Activated CD8-positive, alpha-beta memory T cell treated with anti-CD3 and anti-CD28 coated beads for 24 hours (primary cell): Measurements from ENCODE around the gene ITGA2B.
"Not testable (repeated sequence)": the region's sequence is repeated elsewhere in the genome, so short reads cannot be mapped to it uniquely, and the experiment has no call there.

Experiments used
- DNase-seq: peaks from one replicate; pipeline ENCODE4 v3.0.0-alpha.2; 2020

ITGA2B gene

DNA sequence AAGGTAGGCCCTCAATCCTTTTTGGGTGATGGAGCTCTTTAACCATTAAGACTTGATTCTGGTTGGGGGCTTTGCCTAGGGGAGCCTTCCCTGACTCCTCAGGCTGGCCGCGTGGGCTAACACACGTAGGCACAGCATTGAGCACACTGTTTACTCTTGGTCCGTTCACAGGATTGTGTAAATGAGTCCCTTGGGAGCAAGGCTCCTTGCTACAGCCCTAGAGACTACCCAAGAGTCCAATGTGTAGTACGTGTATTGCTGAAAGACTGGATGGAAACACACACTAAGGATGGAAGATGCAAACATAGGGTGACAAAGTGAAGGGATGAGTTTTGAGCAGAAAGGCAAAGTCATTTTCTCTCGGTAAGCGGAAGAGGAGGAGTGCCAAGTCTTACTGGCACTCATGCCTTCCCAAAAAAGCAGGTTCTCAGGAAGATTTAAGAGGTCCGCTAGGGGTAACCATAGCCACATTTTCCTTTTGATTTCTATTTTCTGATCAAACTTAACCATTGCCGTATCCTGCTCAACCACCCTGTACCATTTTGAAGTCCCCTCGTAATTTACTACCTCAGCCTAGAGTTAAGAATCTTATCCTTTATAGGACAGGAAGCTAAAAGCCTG is 911 bp upstream of the ITGA2B start:
- no peak for DNase-seq

DNA sequence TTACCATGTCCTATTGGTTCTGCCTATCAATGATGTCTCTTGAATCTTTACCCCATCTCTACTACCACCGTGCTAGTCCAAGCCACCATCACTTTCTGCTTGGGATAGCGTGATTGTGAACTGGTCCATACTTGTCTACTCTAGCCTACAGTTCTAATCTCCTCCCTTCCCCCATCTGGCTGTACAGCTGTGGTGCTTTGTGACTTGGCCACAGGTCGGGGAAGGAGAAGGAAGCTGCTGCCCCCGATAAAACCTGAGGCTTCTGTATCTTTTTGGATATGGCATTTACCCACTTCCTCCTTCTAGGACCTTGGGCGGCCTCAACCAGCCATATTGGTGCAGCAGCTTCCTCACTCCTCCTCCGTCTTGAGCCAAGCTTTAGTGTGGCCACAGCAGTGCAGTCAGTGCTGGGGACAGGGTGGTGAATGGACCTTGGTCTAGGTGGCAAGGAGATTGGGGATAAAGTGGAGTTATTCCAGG is 314 bp upstream of the ITGA2B start:
- DNase-seq = no peak

DNA sequence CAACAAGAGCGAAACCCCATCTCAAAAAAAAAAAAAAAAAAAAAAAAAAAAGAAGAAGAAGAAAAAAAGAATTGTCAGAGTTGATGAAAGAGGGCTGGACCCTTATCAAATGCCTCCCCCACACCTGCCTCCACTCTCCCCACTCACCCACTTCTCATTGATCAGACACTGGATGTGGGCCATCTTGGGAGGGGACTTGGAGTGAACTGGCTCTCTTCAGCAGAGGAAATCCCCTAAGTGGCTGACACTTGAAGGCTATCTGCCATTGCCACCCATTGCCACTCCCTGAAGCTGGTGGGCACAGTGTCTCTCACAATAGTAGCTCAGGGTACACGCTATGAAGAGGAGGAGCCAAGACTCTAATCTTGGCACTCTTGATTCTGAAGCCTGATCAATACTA is 1.6 kb downstream of the ITGA2B start:
- DNase-seq = no peak

DNA sequence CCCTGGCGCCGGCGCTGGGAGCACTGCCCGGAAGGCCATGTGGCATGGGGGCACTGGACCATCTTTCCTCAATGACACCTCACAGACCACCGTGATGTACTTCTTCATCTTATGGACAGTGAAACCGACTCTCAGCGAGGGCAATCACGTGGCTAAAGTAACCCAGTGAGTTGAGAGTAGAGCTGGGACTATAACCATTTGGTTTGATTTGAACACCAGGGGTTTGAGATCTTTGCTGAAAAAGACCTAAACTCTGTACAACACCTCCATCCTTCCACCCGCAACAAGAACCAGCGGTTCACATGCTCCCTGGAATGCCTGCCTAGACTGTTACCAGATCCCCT is 3.3 kb downstream of the ITGA2B start:
- DNase-seq = no peak

- peak; percentile 90 for DNase-seq
Measured at GRCh38 chr17:44385287-44386181, 3.9 kb downstream of the ITGA2B start.

DNA sequence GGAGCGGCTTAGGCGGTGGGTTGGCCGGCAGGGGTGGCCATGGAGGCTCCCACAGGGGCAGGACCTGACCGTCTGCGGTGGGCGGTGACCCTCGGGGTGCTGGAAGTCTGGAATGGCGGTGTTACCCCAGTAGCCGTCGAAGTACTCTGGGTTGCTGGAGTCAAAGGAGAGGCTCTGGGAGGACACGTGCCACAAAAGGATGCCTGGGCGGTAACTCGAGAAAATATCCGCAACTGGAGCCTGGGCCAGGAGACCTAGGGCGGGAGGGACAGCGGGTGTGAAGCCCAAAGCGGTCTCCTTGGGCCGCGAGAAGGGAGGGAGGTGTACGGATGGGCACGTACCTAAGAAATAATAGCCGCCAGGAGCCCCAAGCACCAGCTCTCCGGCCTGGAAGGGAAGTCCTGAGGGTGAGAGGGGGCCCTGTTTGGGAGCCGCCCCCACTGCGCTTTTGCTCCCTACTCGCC is 4.6 kb downstream of the ITGA2B start:
- DNase-seq = no peak

DNA sequence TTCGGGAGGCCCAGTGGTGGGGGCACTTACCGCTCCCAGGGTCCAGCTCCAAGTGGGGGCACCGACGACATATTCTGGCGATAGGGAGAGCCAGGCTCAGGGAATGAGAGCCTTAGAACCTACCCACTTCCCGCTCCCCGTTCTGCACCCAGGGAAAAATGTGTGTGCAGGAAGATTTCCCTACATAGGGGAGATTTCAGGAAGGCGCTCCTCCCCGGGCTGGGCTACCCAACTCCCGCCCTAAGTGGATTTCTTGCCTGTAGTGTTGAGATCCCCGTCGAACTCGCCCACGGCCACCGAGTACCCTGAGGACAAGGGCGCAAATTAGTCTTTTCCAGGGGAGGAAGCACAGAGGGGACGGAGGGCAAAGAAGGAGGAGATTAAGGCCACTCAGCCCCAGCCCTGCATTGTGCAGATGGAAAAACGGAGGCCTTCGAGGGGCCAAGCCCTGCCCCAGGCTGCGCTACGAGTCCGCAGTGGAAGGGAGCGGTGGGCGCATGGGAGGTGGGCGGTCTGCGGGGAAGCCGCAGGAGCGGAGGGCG is 5.1 kb downstream of the ITGA2B start:
- no peak for DNase-seq

DNA sequence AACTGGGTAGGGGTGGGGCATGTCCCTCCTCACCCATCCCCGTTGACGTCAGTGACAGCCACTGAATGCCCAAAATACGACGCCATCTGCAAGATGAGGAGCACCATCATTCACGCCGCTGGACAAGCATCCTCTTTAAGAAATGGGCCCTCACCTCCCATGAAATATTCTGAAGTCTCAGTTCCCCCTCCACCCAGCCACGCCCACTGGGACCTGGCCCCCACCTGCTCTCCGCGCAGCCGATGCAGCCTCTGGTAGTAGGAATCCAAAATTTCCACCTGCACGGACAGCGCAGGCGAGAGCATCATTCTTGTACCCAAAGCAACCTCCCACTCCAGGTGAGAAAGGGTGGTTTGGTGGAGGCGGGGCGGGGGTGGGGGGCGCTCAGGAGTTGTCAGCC is 5.6 kb downstream of the ITGA2B start:
- no peak for DNase-seq

GRCh38 chr17:44383363-44383762 is 6.1 kb downstream of the ITGA2B start:
- DNase-seq = no peak

DNA sequence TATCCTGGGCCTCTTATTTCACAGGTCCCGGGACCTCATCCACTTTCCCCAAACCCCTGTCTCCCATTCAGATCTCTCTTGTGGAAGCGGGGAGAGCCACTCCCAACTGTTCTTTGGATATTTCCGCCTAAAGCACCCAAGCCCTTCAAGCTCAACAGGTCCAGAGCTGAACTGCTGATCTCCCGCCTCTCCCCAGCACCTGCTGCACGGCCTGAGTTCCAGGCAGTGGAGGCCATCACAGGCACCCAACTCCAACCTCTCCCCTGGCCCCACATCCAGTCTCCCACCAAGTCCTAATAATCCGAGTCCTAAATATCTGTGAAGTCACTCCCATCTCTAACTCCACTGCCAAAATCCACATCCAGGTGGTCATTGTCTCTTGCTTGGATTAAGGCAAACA is 6.5 kb downstream of the ITGA2B start:
- no peak for DNase-seq

DNA sequence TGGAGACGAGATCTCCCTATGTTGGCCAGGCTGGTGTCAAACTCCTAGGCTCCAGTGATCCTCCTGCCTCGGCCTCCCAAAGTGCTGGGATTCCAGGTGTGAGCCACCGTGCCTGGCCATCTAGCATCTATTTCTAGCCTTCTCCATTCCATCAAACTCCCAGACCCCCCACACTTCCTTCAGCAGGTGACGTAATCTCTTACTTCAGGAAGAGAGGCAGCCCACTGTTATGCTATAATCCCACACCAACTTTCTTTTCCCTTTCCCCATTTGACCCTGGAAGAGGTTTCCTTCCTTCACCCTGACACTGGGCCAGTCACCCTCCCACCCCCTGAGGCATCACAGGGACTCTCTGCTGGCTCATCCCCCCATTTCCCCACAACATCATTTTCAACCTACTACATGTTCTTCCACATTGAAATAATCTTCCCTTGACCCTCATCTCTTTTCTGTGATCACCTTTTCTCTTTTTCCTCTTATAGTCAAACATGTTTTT is 7.6 kb downstream of the ITGA2B start:
- no peak for DNase-seq

- no peak for DNase-seq
Measured at GRCh38 chr17:44380767-44381166, 8.7 kb downstream of the ITGA2B start.

DNA sequence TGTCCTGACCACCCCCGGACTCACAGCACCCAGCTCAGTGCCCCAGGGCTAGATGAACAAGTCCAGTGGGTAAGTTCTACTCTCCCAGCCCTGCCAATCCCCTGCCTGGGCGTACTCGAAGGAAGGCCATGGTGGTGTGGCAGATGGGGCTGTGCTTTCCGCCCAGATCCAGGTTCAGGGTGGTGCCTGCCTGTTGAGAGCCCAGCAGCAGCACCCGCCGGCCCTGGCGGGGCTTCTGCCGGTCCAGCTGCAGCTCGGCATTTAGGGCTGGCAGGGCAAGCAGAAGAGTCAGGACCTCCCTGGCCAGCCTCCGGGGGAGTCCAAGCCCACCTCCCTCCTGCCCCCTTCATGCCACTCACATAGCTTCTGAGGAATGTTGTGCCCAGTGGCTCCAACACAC is 9.6 kb downstream of the ITGA2B start:
- DNase-seq = no peak

DNA sequence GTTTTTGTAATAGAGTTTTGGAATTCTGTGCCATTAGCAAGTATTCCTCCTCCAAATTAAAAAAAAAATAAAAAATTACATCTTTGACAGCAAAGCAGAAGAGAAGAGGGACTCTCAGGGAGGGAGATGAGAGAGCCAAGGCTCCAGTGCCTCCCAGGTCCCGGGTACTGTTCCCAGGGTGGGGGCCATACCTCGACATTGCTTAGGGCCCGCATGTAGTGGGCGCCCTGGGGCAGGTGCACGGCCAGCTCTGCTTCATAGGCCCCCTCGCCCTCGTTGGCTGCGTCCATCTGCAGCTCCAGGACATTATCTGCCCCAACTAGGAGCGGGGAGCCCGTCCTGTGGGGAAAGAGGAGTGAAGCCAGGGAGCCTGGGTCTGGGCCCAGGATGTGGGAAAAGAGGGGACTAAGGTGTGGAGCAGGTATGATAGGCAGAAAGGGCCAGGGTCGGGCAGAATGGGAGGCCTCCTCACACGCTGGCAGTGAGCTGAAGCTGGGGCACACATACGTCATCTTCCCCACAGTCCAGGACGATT is 11.2 kb downstream of the ITGA2B start:
- DNase-seq = no peak

DNA sequence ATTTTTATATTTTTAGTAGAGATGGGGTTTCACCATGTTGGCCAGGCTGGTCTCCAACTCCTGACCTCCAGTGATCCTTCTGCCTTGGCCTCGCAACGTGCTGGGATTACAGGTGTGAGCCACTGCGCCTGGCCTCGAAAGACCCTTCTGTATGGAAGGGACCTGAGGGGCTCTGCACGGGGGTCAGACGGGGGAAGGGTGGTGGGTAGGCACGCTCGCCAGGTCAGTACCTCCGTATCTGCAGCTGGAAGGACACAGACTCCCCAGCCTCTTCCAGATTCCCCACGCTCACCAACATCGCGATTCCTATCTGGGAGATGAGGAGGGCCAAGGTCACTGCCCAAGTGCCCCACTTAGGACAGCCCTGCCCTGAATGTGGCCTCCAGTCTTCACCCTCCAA is 12.7 kb downstream of the ITGA2B start:
- no peak for DNase-seq

DNA sequence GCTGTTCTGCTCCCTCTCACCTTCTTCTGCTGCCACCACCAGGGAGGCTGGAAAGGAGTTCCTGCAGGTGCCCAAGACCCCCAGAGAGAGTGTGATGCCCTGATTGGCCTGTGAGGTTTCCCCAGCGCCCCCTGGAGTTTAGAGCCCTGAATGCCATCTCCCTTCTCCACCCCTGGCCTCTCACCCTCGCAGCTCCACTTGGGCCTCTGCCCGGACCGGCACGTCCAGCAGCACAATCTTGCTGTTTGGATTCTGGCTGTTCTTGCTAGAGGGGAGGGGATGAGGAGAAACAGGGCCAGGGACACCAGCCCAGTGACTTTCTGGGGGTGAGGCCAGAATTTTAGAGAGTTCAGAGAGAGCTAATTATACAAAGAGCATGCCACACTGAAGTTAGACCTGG is 13.3 kb downstream of the ITGA2B start:
- no peak for DNase-seq

- no peak for DNase-seq
Measured at GRCh38 chr17:44375196-44376017, 14.0 kb downstream of the ITGA2B start.

- DNase-seq = no peak
Measured at GRCh38 chr17:44374306-44375195, 14.9 kb downstream of the ITGA2B start.

- no peak for DNase-seq
Measured at GRCh38 chr17:44372036-44372435, 17.4 kb downstream of the ITGA2B start.

- DNase-seq = not testable (repeated sequence)
Measured at GRCh38 chr17:44369414-44370023, 19.9 kb downstream of the ITGA2B start.
